Renal cortex interstitium (tissue), 15 donors: ENCODE data around the gene PI16. TPM values are rescaled to one million over a fixed set of nuclear protein-coding genes. Genes with fewer than 3 reads are reported as not detected.
A peak's percentile ranks its signal among the peaks of the same experiment; 100 is the strongest.

Experiments
- DNase-seq, 11 donors: peaks; one replicate each; pipeline ENCODE4 v3.0.0-alpha.2; 2013; ENCODE audit warnings: low read depth in 9 of 11, low spot score in 4 of 11; ENCODE audit errors: extremely low read depth in 1 of 11
- long read RNA-seq, 16 experiments: transcript quantifications; one replicate each; lab custom pipeline, GENCODE V29; 2026
- polyA plus RNA-seq, 3 donors: library from polyadenylated mRNA; unstranded; fragments of 120-200 nt; gene quantifications; one replicate each; pipeline ENCODE4 v1.2.1, GENCODE V29; 2013; ENCODE audit not compliant: insufficient read length in 3 of 3

PI16 gene
- 1 to 10 TPM; 1.1 to 4.0 (median 1.1) TPM for polyA plus RNA-seq
- long read RNA-seq, donor 1, result 0 reads
- long read RNA-seq, donor 2, result 0 reads
- long read RNA-seq, donor 3, partial matches to known transcripts, result 0 of 1 reads
- long read RNA-seq, donor 3, other reads (novel, unspliced or antisense), result 0 of 1 reads
- long read RNA-seq, donor 4, partial matches to known transcripts, result 42 of 121 reads
- long read RNA-seq, donor 4, other reads (novel, unspliced or antisense), result 79 of 121 reads
- long read RNA-seq, donor 5, result 0 reads
- long read RNA-seq, donor 6, result 0 reads
- long read RNA-seq, donor 7, partial matches to known transcripts, result 0 of 1 reads
- long read RNA-seq, donor 7, other reads (novel, unspliced or antisense), result 0 of 1 reads
- long read RNA-seq, donor 8, result 0 reads
- long read RNA-seq, donor 9, result 0 reads
- long read RNA-seq, donor 10, partial matches to known transcripts, result 0 of 1 reads
- long read RNA-seq, donor 10, other reads (novel, unspliced or antisense), result 0 of 1 reads
- long read RNA-seq, donor 11, result 0 reads
- long read RNA-seq, donor 12, partial matches to known transcripts, result 37 of 61 reads
- long read RNA-seq, donor 12, other reads (novel, unspliced or antisense), result 24 of 61 reads
- long read RNA-seq, donor 13, result 0 reads
- long read RNA-seq, donor 14, partial matches to known transcripts, result 0 of 1 reads
- long read RNA-seq, donor 14, other reads (novel, unspliced or antisense), result 0 of 1 reads
- long read RNA-seq, donor 15, result 0 reads
- long read RNA-seq, donor 16, result 0 reads

GRCh38 chr6:36954262-36954931 lies at the start of gene PI16:
Gene PI16, plus strand, starts transcription at chr6:36954738. Its CDS starts 23 bp downstream, at chr6:36954761.
- DNase-seq, result no peak

- no peak for DNase-seq
These were observed 49.6 kb upstream of the PI16 start for GRCh38 chr6:36904851-36905393.

- DNase-seq, result no peak
These were observed 47.8 kb upstream of the PI16 start for GRCh38 chr6:36906539-36907325.

GRCh38 chr6:36907781-36908180 lies 46.8 kb upstream of the PI16 start:
- no peak for DNase-seq

GRCh38 chr6:36908747-36909146 lies 45.8 kb upstream of the PI16 start:
- no peak for DNase-seq

GRCh38 chr6:36912030-36912454 lies 42.5 kb upstream of the PI16 start:
- DNase-seq, result no peak

- no peak for DNase-seq
These were observed 42.0 kb upstream of the PI16 start for GRCh38 chr6:36912586-36912985.

- no peak for DNase-seq
These were observed 41.5 kb upstream of the PI16 start for GRCh38 chr6:36913082-36913481.

- peak in 1 of 11 donors; percentile 16 for DNase-seq
These were observed 40.2 kb upstream of the PI16 start for GRCh38 chr6:36914227-36914794.

- no peak for DNase-seq
These were observed 38.9 kb upstream of the PI16 start for GRCh38 chr6:36915599-36915998.

GRCh38 chr6:36916126-36916525 lies 38.4 kb upstream of the PI16 start:
- DNase-seq, result no peak

GRCh38 chr6:36917541-36918193 lies 36.9 kb upstream of the PI16 start:
- no peak for DNase-seq

- DNase-seq, result no peak
These were observed 34.5 kb upstream of the PI16 start for GRCh38 chr6:36920049-36920448.

- no peak for DNase-seq
These were observed 34.0 kb upstream of the PI16 start for GRCh38 chr6:36920546-36920945.

- DNase-seq, result no peak
These were observed 30.4 kb upstream of the PI16 start for GRCh38 chr6:36924131-36924530.

- DNase-seq, result no peak
These were observed 29.7 kb upstream of the PI16 start for GRCh38 chr6:36924778-36925374.

GRCh38 chr6:36925809-36926208 lies 28.7 kb upstream of the PI16 start:
- no peak for DNase-seq
